HepG2 (cell line): ENCODE data around the gene PRKCZ. TPM values are rescaled to one million over a fixed set of nuclear protein-coding genes. Genes with fewer than 3 reads are reported as not detected.
A peak's percentile ranks its signal among the peaks of the same experiment; 100 is the strongest.

Experiments used
- BCL6 ChIP-seq: IDR thresholded peaks from 2 replicates; pipeline ENCODE4 v1.6.1; 2016; ENCODE audit warnings: missing genetic modification reagents, missing compliant biosample characterization
- BHLHE40 ChIP-seq: IDR thresholded peaks from 2 replicates; pipeline ENCODE4 v1.6.1; 2011; ENCODE audit warnings: low read length, improper control_type of control experiment
- FOXA1 ChIP-seq, 2 experiments: fragments of 450-650 bp in 1 of 2; sonication (generic) in 1 of 2; formaldehyde crosslinking in 1 of 2; IDR thresholded peaks; 2 replicates each; pipeline versions ENCODE4 v1.4.0 to v1.6.1; 2016 to 2020; ENCODE audit warnings: missing genetic modification reagents in 1 of 2
- FOXP1 ChIP-seq, 2 experiments: fragments of 450-650 bp in 1 of 2; IDR thresholded peaks; 2 replicates each; pipeline ENCODE4 v1.6.1; 2017 to 2018; ENCODE audit warnings: antibody characterized with exemption in 1 of 2
- HMG20B ChIP-seq: conservative IDR thresholded peaks from 2 replicates; pipeline ENCODE4 v1.6.1; 2016; ENCODE audit warnings: missing genetic modification reagents, missing compliant biosample characterization
- MLLT10 ChIP-seq: sonication (generic); formaldehyde crosslinking; IDR thresholded peaks from 2 replicates; pipeline ENCODE4 v1.4.0; 2020; ENCODE audit warnings: missing genetic modification reagents
- MYNN ChIP-seq: sonication (generic); formaldehyde crosslinking; IDR thresholded peaks from 2 replicates; pipeline ENCODE4 v1.4.0; 2020; ENCODE audit warnings: mild to moderate bottlenecking, low read depth, missing genetic modification reagents
- NFKBIZ ChIP-seq: IDR thresholded peaks from 2 replicates; pipeline ENCODE4 v1.6.1; 2018; ENCODE audit warnings: missing genetic modification reagents, missing compliant biosample characterization
- NKX3-1 ChIP-seq: sonication (generic); formaldehyde crosslinking; IDR thresholded peaks from 2 replicates; pipeline ENCODE4 v1.5.0; 2020; ENCODE audit warnings: missing genetic modification reagents
- PCBP1 ChIP-seq: fragments of 200-400 bp; formaldehyde crosslinking; IDR thresholded peaks from 2 replicates; pipeline ENCODE4 v1.6.1; 2017; ENCODE audit warnings: mild to moderate bottlenecking, low read depth, low read length, borderline replicate concordance
- PLRG1 ChIP-seq: fragments of 450-650 bp; conservative IDR thresholded peaks from 2 replicates; pipeline ENCODE4 v1.6.1; 2016
- SMARCC2 ChIP-seq: fragments of 450-650 bp; IDR thresholded peaks from 2 replicates; pipeline ENCODE4 v1.6.1; 2017; ENCODE audit warnings: antibody characterized with exemption, mild to moderate bottlenecking
- SMC3 ChIP-seq: IDR thresholded peaks from 2 replicates; pipeline ENCODE4 v1.6.1; 2011; ENCODE audit warnings: low read length, improper control_type of control experiment
- SNAPC2 ChIP-seq: sonication (generic); formaldehyde crosslinking; IDR thresholded peaks from 2 replicates; pipeline ENCODE4 v1.8.1; 2022; ENCODE audit warnings: mild to moderate bottlenecking, missing genetic modification reagents
- SP1 ChIP-seq, 2 experiments: fragments of 450-650 bp in 1 of 2; sonication (generic) in 1 of 2; formaldehyde crosslinking in 1 of 2; IDR thresholded peaks; 2 replicates each; pipeline versions ENCODE4 v1.4.0 to v1.6.1; 2016 to 2020; ENCODE audit warnings: missing genetic modification reagents in 1 of 2
- TBL1XR1 ChIP-seq: fragments of 150-350 bp; IDR thresholded peaks from 2 replicates; pipeline ENCODE4 v1.6.1; 2014; ENCODE audit warnings: borderline replicate concordance, low read length; ENCODE audit not compliant: partially characterized antibody
- ZC3H13 ChIP-seq: sonication (generic); formaldehyde crosslinking; IDR thresholded peaks from 2 replicates; pipeline ENCODE4 v1.8.1; 2023; ENCODE audit warnings: mild to moderate bottlenecking, missing genetic modification reagents, moderate library complexity
- ZEB1 ChIP-seq: IDR thresholded peaks from 2 replicates; pipeline ENCODE4 v1.6.1; 2012; ENCODE audit warnings: mild to moderate bottlenecking, low read depth, inconsistent platforms; ENCODE audit not compliant: insufficient replicate concordance
- ZNF101 ChIP-seq: sonication (generic); formaldehyde crosslinking; IDR thresholded peaks from 2 replicates; pipeline ENCODE4 v1.4.0; 2020; ENCODE audit warnings: mild to moderate bottlenecking, low read depth, missing genetic modification reagents, borderline replicate concordance
- ZNF280D ChIP-seq: sonication (generic); formaldehyde crosslinking; IDR thresholded peaks from 2 replicates; pipeline ENCODE4 v1.5.1; 2020; ENCODE audit warnings: mild to moderate bottlenecking, missing genetic modification reagents
- ZNF331 ChIP-seq: sonication (generic); formaldehyde crosslinking; IDR thresholded peaks from 2 replicates; pipeline ENCODE4 v1.4.0; 2020; ENCODE audit warnings: missing genetic modification reagents
- ZNF335 ChIP-seq: sonication (generic); formaldehyde crosslinking; IDR thresholded peaks from 2 replicates; pipeline ENCODE4 v1.4.0; 2020; ENCODE audit warnings: missing genetic modification reagents
- ZNF382 ChIP-seq: sonication (generic); formaldehyde crosslinking; IDR thresholded peaks from 2 replicates; pipeline ENCODE4 v1.5.0; 2020; ENCODE audit warnings: missing genetic modification reagents, mild to moderate bottlenecking, borderline replicate concordance
- ZNF430 ChIP-seq: sonication (generic); formaldehyde crosslinking; IDR thresholded peaks from 2 replicates; pipeline ENCODE4 v1.9.0; 2021; ENCODE audit warnings: mild to moderate bottlenecking, missing genetic modification reagents
- ZNF891 ChIP-seq: sonication (generic); formaldehyde crosslinking; IDR thresholded peaks from 2 replicates; pipeline ENCODE4 v1.5.0; 2020; ENCODE audit warnings: mild to moderate bottlenecking, missing genetic modification reagents
- polyA plus RNA-seq, 8 experiments: library from polyadenylated mRNA; depleted of rRNA in 3 of 8; stranded (reverse) in 7 of 8; unstranded in 1 of 8; fragments of >200 nt; fragmentation: Illumina TruSeq in 4 of 8; extraction: Trizol in 4 of 8; gene quantifications; 2 replicates each; pipeline versions ENCODE4 v1.2.1 to v1.2.3, GENCODE V29; 2011 to 2016; ENCODE audit warnings: low read depth in 4 of 8, missing spikeins in 1 of 8, mixed read lengths in 1 of 8; ENCODE audit not compliant: insufficient read depth in 1 of 8
- total RNA-seq, 5 experiments: library from RNA; depleted of rRNA; stranded (reverse); fragments of >200 nt; fragmentation: Illumina TruSeq; extraction: Trizol; gene quantifications; 2 replicates each; pipeline ENCODE4 v1.2.3, GENCODE V29; 2016; ENCODE audit warnings: low read depth in 1 of 5
- TF ChIP-seq, protein P1 (sequence below): sonication (generic); formaldehyde crosslinking; IDR thresholded peaks from 2 replicates; pipeline ENCODE4 v1.8.0; 2022; ENCODE audit warnings: low read depth, missing genetic modification reagents
- TF ChIP-seq, protein P2 (sequence below): sonication (generic); formaldehyde crosslinking; IDR thresholded peaks from 2 replicates; pipeline ENCODE4 v1.4.0; 2020; ENCODE audit warnings: missing genetic modification reagents, mild to moderate bottlenecking, borderline replicate concordance

The PRKCZ gene
- total and polyA plus RNA-seq, 2 of the 13 experiments (the other 11 are each of a cell fraction or from before 2014, with no cell fraction given), result 34.7 to 85.2 TPM

- TF ChIP-seq ZNF101 (CRISPR knock-in tag) (no peak), ZNF280D (CRISPR knock-in tag) (no peak), ZNF382 (no peak), NFKBIZ (CRISPR knock-in tag) (no peak), ZNF891 (CRISPR knock-in tag) (no peak), FOXP1 (IDR thresholded peaks at IDR 0.05) (no peak), FOXP1 (CRISPR knock-in tag; IDR thresholded peaks at IDR 0.05) (no peak), SMARCC2 (no peak), SNAPC2 (CRISPR knock-in tag) (no peak), SMC3 (no peak; the same call in 1 of the 2 replicates), PCBP1 (no peak), MLLT10 (CRISPR knock-in tag) (no peak), ZC3H13 (no peak), FOXA1 (IDR thresholded peaks at IDR 0.05) (no peak), FOXA1 (CRISPR knock-in tag; IDR thresholded peaks at IDR 0.05) (no peak), SP1 (IDR thresholded peaks at IDR 0.05) (no peak), SP1 (CRISPR knock-in tag; IDR thresholded peaks at IDR 0.05) (peak; percentile 40; the same call in 1 of the 2 replicates), ZNF331 (CRISPR knock-in tag) (peak; percentile 65), ZNF335 (CRISPR knock-in tag) (no peak), NKX3-1 (CRISPR knock-in tag) (no peak), TBL1XR1 (no peak), HMG20B (CRISPR knock-in tag) (0 out of 2 replicates have a peak, but pooled peaks have one; percentile 30), PLRG1 (no peak), BCL6 (CRISPR knock-in tag) (0 out of 2 replicates have a peak, but pooled peaks have one; percentile 10), ZNF430 (CRISPR knock-in tag) (no peak), ZEB1 (peak; percentile 74), BHLHE40 (no peak), MYNN (CRISPR knock-in tag) (no peak)
- TF ChIP-seq, protein P1, sequence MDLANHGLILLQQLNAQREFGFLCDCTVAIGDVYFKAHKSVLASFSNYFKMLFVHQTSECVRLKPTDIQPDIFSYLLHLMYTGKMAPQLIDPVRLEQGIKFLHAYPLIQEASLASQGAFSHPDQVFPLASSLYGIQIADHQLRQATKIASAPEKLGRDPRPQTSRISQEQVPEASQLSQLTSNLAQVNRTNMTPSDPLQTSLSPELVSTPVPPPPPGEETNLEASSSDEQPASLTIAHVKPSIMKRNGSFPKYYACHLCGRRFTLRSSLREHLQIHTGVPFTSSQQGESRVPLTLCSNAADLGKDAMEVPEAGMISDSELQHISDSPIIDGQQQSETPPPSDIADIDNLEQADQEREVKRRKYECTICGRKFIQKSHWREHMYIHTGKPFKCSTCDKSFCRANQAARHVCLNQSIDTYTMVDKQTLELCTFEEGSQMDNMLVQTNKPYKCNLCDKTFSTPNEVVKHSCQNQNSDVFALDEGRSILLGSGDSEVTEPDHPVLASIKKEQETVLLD (CRISPR knock-in tag), result no peak
- TF ChIP-seq, protein P2, sequence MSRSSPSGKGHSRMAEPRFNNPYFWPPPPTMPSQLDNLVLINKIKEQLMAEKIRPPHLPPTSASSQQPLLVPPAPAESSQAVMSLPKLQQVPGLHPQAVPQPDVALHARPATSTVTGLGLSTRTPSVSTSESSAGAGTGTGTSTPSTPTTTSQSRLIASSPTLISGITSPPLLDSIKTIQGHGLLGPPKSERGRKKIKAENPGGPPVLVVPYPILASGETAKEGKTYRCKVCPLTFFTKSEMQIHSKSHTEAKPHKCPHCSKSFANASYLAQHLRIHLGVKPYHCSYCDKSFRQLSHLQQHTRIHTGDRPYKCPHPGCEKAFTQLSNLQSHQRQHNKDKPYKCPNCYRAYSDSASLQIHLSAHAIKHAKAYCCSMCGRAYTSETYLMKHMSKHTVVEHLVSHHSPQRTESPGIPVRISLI (CRISPR knock-in tag), result no peak
Observed at GRCh38 chr1:2046174-2046917, 3.9 kb upstream of the PRKCZ start (continued).
